SJSA1 (cell line): ENCODE data around the gene ANKS6. TPM values are rescaled to one million over a fixed set of nuclear protein-coding genes. Genes with fewer than 3 reads are reported as not detected.

Source experiments
- DNase-seq, 2 experiments: peaks; one replicate each; pipeline ENCODE4 v3.0.0-alpha.2; 2015 to 2020; ENCODE audit warnings: low spot score in 2 of 2, low read depth in 1 of 2
- H3K27ac ChIP-seq: fragments of 250-450 bp; sonication (Bioruptor Pico); 2 replicates; pipeline ENCODE4 v1.5.1; 2020; ENCODE audit warnings: mild to moderate bottlenecking, moderate library complexity
- H3K27me3 ChIP-seq: fragments of 250-450 bp; sonication (Bioruptor Pico); replicated peaks from 2 replicates; pipeline ENCODE4 v1.5.1; 2020; ENCODE audit warnings: mild to moderate bottlenecking, moderate library complexity
- H3K36me3 ChIP-seq: fragments of 250-450 bp; sonication (Bioruptor Pico); 2 replicates; pipeline ENCODE4 v1.5.1; 2020; ENCODE audit warnings: mild to moderate bottlenecking
- H3K4me1 ChIP-seq: fragments of 250-450 bp; sonication (Bioruptor Pico); replicated peaks from 2 replicates; pipeline ENCODE4 v1.6.1; 2021; ENCODE audit warnings: mild to moderate bottlenecking
- H3K4me3 ChIP-seq: fragments of 250-450 bp; sonication (Bioruptor Pico); 2 replicates; pipeline ENCODE4 v1.5.1; 2020; ENCODE audit warnings: mild to moderate bottlenecking
- H3K9me3 ChIP-seq: fragments of 250-450 bp; sonication (Bioruptor Pico); replicated peaks from 2 replicates; pipeline ENCODE4 v1.5.1; 2020; ENCODE audit warnings: mild to moderate bottlenecking
- total RNA-seq: library from RNA; depleted of rRNA; stranded (reverse); fragments of >200 nt; shearing (Covaris generic); gene quantifications from 2 replicates; pipeline ENCODE4 v1.2.3, GENCODE V29; 2014

ANKS6 gene
- total RNA-seq, 1 experiment from 2014 or later, result 9.6 TPM

- Histone ChIP-seq H3K27ac (no peak overlapping the region), H3K4me3 (no peak overlapping the region), H3K36me3 (peaks cover 11% of the 10 kb centered on the region), H3K9me3 (0 out of 2 replicates have a peak, but pooled peaks cover 9% of the 10 kb centered on the region), H3K4me1 (peaks cover 22% of the 10 kb centered on the region), H3K27me3 (no peaks in the 10 kb centered on the region)
- no peak for DNase-seq
Observed at GRCh38 chr9:98793031-98793430, 3.3 kb downstream of the ANKS6 start.

GRCh38 chr9:98791608-98792490 lies 4.5 kb downstream of the ANKS6 start:
- H3K27me3 ChIP-seq, result no peaks in the 10 kb centered on the region
- H3K27ac ChIP-seq, result no peak overlapping the region
- peaks cover 11% of the 10 kb centered on the region for H3K36me3 ChIP-seq
- DNase-seq, result no peak
- H3K9me3 ChIP-seq, result 0 out of 2 replicates have a peak, but pooled peaks cover 6% of the 10 kb centered on the region
- peaks cover 22% of the 10 kb centered on the region for H3K4me1 ChIP-seq
- no peak overlapping the region for H3K4me3 ChIP-seq

GRCh38 chr9:98790842-98791607 lies 5.3 kb downstream of the ANKS6 start:
- Histone ChIP-seq H3K4me1 (peaks cover 18% of the 10 kb centered on the region), H3K4me3 (no peak overlapping the region), H3K36me3 (peaks cover 11% of the 10 kb centered on the region), H3K27ac (no peak overlapping the region), H3K9me3 (0 out of 2 replicates have a peak, but pooled peaks cover 2% of the 10 kb centered on the region), H3K27me3 (no peaks in the 10 kb centered on the region)
- DNase-seq, result peak; percentile 70 to 86

- H3K27ac ChIP-seq, result no peak overlapping the region
- peaks cover 10% of the 10 kb centered on the region for H3K4me1 ChIP-seq
- H3K9me3 ChIP-seq, result no peaks in the 10 kb centered on the region
- H3K27me3 ChIP-seq, result no peaks in the 10 kb centered on the region
- H3K36me3 ChIP-seq, result peaks cover 11% of the 10 kb centered on the region
- no peak for DNase-seq
- no peak overlapping the region for H3K4me3 ChIP-seq
Observed at GRCh38 chr9:98790134-98790841, 6.1 kb downstream of the ANKS6 start.

- DNase-seq, result no peak
- Histone ChIP-seq H3K36me3 (peaks cover 11% of the 10 kb centered on the region), H3K4me1 (peaks cover 10% of the 10 kb centered on the region), H3K9me3 (no peaks in the 10 kb centered on the region), H3K27ac (no peak overlapping the region), H3K4me3 (no peak overlapping the region), H3K27me3 (no peaks in the 10 kb centered on the region)
Observed at GRCh38 chr9:98789483-98790133, 6.7 kb downstream of the ANKS6 start.

- no peak for DNase-seq
- Histone ChIP-seq H3K4me1 (peaks cover 10% of the 10 kb centered on the region), H3K27me3 (no peaks in the 10 kb centered on the region), H3K9me3 (no peaks in the 10 kb centered on the region), H3K36me3 (peaks cover 13% of the 10 kb centered on the region), H3K4me3 (no peak overlapping the region), H3K27ac (no peak overlapping the region)
Observed at GRCh38 chr9:98787766-98788335, 8.5 kb downstream of the ANKS6 start.

DNA sequence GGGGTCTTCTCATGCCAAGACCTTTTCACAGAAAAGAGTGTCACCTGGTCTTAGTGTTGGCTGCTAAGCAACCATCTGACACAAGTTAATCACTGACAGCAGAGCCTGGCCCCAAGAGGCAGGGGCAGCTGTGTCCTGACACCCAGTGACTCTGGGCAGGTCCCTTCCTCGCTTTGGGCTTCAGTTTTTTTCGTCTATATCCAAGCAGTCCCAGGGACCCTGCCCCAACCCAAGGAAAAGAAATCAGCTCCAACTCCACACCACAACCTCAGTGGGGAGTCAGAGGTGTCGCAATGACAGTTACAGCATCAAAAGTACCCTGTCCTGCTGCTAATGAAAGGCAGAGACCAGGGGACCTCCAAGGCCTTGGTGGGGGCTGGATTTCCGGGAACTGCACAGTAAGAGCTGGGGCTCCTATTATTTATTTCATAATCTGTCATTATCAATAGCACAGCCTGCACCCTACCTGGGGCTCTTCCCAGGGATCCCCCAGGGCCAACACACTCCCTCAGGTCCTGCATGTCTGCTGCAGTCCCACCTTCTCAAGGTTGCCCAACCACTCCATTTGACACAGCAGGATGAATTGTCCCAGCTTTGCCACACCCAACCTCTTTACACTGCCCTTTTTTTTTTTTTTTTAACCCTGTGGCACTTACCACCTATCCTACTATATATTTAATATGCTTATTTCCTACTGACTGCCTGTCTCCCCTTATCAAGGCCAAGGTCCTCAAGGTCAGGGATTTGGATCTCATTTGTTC lies 9.4 kb downstream of the ANKS6 start:
- H3K27ac ChIP-seq, result no peak overlapping the region
- peaks cover 16% of the 10 kb centered on the region for H3K36me3 ChIP-seq
- no peaks in the 10 kb centered on the region for H3K9me3 ChIP-seq
- no peaks in the 10 kb centered on the region for H3K27me3 ChIP-seq
- peaks cover 10% of the 10 kb centered on the region for H3K4me1 ChIP-seq
- no peak overlapping the region for H3K4me3 ChIP-seq
- DNase-seq, result no peak

- Histone ChIP-seq H3K4me3 (no peak overlapping the region), H3K27ac (no peak overlapping the region), H3K4me1 (no peaks in the 10 kb centered on the region), H3K9me3 (no peaks in the 10 kb centered on the region), H3K27me3 (no peaks in the 10 kb centered on the region), H3K36me3 (peaks cover 14% of the 10 kb centered on the region)
- no peak for DNase-seq
Observed at GRCh38 chr9:98784831-98785806, 11.2 kb downstream of the ANKS6 start.

GRCh38 chr9:98783518-98784226 lies 12.7 kb downstream of the ANKS6 start:
- H3K27ac ChIP-seq, result no peak overlapping the region
- H3K9me3 ChIP-seq, result no peaks in the 10 kb centered on the region
- no peaks in the 10 kb centered on the region for H3K27me3 ChIP-seq
- no peak for DNase-seq
- H3K36me3 ChIP-seq, result 0 out of 2 replicates have a peak, but pooled peaks cover 5% of the 10 kb centered on the region
- H3K4me1 ChIP-seq, result no peaks in the 10 kb centered on the region
- no peak overlapping the region for H3K4me3 ChIP-seq

- Histone ChIP-seq H3K9me3 (no peaks in the 10 kb centered on the region), H3K27me3 (no peaks in the 10 kb centered on the region), H3K4me3 (no peak overlapping the region), H3K27ac (no peak overlapping the region), H3K4me1 (no peaks in the 10 kb centered on the region), H3K36me3 (0 out of 2 replicates have a peak, but pooled peaks cover 5% of the 10 kb centered on the region)
- DNase-seq, result no peak
Observed at GRCh38 chr9:98781588-98782383, 14.6 kb downstream of the ANKS6 start.
